ENCODE data around the gene ITGA6. TPM values are rescaled to one million over a fixed set of nuclear protein-coding genes. Genes with fewer than 3 reads are reported as not detected.

ITGA6 gene
- total and polyA plus RNA-seq, 8 donors, result 43.1 to 93.5 (median 75.1) TPM

DNA sequence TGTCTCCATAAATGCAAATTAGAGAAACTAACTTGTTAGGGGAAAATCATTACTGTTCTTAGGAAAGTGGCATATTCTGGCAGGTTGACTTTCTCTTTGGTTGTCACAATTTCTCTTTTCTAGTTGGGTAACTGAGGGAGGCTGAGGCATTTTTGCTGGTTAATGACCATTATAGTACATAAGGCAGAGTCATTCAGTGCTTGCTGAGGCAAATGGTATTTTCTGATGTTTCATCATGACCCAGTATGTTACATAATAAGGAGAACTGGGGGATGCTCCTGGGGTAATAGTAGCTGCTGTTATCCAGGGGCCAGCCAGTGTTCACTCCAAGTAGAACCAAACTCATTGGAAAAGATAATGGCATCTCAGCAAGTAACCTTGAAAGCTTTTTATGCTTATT lies 62.3 kb downstream of the ITGA6 start:
- DNase-seq (no peak), ATAC-seq (no peak)
- intact Hi-C loops (cut with DNase I), result no loop called here
- H3K36me3 ChIP-seq, result peaks cover 0 to 64% of the 10 kb centered on the region in 2 donors
- no peaks in the 10 kb centered on the region for H3K9me3 ChIP-seq
- H3K4me3 ChIP-seq, result no peak overlapping the region
- no peak overlapping the region for H3K27ac ChIP-seq
- no peak for TF ChIP-seq CTCF (IDR thresholded peaks at IDR 0.05)
- H3K4me1 ChIP-seq, result no peaks in the 10 kb centered on the region
- H3K27me3 ChIP-seq, result no peaks in the 10 kb centered on the region

DNA sequence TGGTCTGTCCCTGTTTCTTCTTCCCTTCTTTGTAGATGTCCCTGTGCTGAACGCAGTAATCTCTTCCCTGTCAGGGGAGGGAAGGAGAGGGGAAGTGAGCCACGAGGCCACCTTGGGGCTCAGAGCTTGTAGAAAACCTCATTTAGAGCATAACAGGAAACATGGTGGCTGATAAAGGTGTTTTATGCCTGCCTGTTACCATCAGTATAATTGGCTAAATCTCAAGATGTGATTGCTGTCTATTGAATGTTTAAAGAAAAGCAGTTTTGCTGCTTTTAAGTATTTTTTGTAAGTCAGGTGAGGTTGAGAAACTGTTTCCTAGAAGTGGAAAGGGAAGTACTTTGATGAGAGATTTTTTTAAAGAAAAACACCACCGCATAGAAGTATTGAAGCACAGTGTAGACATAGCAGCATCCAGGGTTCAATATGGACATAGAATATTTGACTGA lies 68.8 kb downstream of the ITGA6 start:
- ATAC-seq, result peak; percentile 19
- peaks cover 0 to 54% of the 10 kb centered on the region in 2 donors for H3K36me3 ChIP-seq
- peaks cover 0 to 11% of the 10 kb centered on the region in 2 donors for H3K4me1 ChIP-seq
- TF ChIP-seq CTCF (IDR thresholded peaks at IDR 0.05), result no peak
- peak overlapping the region in 1 of 2 donors; percentile 43 for H3K27ac ChIP-seq
- H3K4me3 ChIP-seq, result no peak overlapping the region
- intact Hi-C loops (cut with DNase I), result no loop called here
- H3K9me3 ChIP-seq, result no peaks in the 10 kb centered on the region
- no peaks in the 10 kb centered on the region for H3K27me3 ChIP-seq
- DNase-seq, result no peak

- Histone ChIP-seq H3K27me3 (no peaks in the 10 kb centered on the region), H3K27ac (no peak overlapping the region), H3K4me1 (no peaks in the 10 kb centered on the region), H3K9me3 (peaks cover 0 to 16% of the 10 kb centered on the region in 2 donors), H3K36me3 (peaks cover 0 to 20% of the 10 kb centered on the region in 2 donors), H3K4me3 (no peak overlapping the region)
- DNase-seq, result no peak
- ATAC-seq, result no peak
- no peak for TF ChIP-seq CTCF (IDR thresholded peaks at IDR 0.05)
- intact Hi-C loops (cut with DNase I), result no loop called here
Observed at GRCh38 chr2:172507199-172507598, 79.8 kb downstream of the ITGA6 start.

GRCh38 chr2:172510088-172510487 lies 82.7 kb downstream of the ITGA6 start:
- intact Hi-C loops (cut with DNase I), result no loop called here
- H3K27ac ChIP-seq, result no peak overlapping the region
- H3K4me3 ChIP-seq, result no peak overlapping the region
- peaks cover 0 to 35% of the 10 kb centered on the region in 2 donors for H3K9me3 ChIP-seq
- H3K4me1 ChIP-seq, result no peaks in the 10 kb centered on the region
- no peak for ATAC-seq
- no peak for DNase-seq
- H3K36me3 ChIP-seq, result peaks cover 0 to 6% of the 10 kb centered on the region in 2 donors
- no peaks in the 10 kb centered on the region for H3K27me3 ChIP-seq
- no peak for TF ChIP-seq CTCF (IDR thresholded peaks at IDR 0.05)

DNA sequence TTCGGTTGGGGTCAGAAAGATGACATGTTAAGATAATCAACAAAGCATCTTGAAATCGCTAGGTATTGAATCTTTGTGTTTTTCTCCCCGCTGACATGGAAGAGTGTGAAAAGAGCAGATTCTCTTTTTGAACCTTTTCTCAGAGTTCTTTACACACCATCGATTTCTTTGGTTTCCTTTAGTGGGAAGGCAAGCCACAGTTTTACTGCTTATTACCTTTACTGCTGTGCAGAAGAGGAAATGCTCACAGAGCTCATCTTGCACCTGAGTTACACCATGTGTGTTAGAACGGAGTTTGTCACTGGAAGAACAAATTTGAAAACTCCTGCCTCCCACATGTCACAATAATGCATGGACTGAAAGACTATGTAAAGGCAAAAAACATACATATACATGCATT lies 83.2 kb downstream of the ITGA6 start:
- TF ChIP-seq CTCF (IDR thresholded peaks at IDR 0.05), result no peak

More for the DNA sequence above, 83.2 kb downstream of the ITGA6 start:
- intact Hi-C loops (cut with DNase I), result no loop called here
- ATAC-seq (no peak), DNase-seq (no peak)
- Histone ChIP-seq H3K27me3 (no peaks in the 10 kb centered on the region), H3K4me1 (no peaks in the 10 kb centered on the region), H3K4me3 (no peak overlapping the region), H3K36me3 (peaks cover 0 to 6% of the 10 kb centered on the region in 2 donors), H3K9me3 (peaks cover 0 to 35% of the 10 kb centered on the region in 2 donors), H3K27ac (no peak overlapping the region)
